Measurements from ENCODE around the gene POM121L12.

GRCh38 chr7:53035499-53036412, at the start of gene POM121L12:
- TF ChIP-seq CTCF (IDR thresholded peaks at IDR 0.05): no peak
- no peak for TF ChIP-seq POLR2A (IDR thresholded peaks at IDR 0.05)
